ENCODE data around the gene CEP68. TPM values are rescaled to one million over a fixed set of nuclear protein-coding genes. Genes with fewer than 3 reads are reported as not detected.

CEP68 gene
- total RNA-seq, 4 donors from 2014 or later: 11.6 to 32.2 (median 15.9) TPM

DNA sequence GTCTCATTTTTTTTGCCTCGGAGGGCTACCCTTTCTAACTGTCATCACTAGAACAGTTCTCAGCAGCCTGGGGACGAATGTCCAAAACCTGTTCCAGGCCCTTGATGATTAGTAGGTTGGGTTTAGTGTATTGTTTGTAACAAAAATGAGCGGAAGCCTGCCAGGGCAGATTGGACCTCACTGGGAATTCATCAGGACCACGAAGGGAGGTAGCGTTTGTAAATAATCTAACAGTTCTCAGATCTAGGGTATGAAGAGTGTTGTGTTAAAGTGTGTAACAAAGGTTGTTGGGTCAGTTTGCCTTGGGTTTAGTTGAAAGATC is 799 bp downstream of the CEP68 start:
- H3K36me3 ChIP-seq: no peaks in the 10 kb centered on the region
- peak overlapping the region; percentile 81 to 98 (median 94) for H3K4me3 ChIP-seq
- no peaks in the 10 kb centered on the region for H3K27me3 ChIP-seq
- peaks cover 6 to 62% (median 36%) of the 10 kb centered on the region in 4 donors for H3K4me1 ChIP-seq
- TF ChIP-seq, protein P1, sequence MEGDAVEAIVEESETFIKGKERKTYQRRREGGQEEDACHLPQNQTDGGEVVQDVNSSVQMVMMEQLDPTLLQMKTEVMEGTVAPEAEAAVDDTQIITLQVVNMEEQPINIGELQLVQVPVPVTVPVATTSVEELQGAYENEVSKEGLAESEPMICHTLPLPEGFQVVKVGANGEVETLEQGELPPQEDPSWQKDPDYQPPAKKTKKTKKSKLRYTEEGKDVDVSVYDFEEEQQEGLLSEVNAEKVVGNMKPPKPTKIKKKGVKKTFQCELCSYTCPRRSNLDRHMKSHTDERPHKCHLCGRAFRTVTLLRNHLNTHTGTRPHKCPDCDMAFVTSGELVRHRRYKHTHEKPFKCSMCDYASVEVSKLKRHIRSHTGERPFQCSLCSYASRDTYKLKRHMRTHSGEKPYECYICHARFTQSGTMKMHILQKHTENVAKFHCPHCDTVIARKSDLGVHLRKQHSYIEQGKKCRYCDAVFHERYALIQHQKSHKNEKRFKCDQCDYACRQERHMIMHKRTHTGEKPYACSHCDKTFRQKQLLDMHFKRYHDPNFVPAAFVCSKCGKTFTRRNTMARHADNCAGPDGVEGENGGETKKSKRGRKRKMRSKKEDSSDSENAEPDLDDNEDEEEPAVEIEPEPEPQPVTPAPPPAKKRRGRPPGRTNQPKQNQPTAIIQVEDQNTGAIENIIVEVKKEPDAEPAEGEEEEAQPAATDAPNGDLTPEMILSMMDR (IDR thresholded peaks at IDR 0.05): no peak
- TF ChIP-seq EP300 (IDR thresholded peaks at IDR 0.05; ENCODE audit: low read depth): no peak
- TF ChIP-seq POLR2AphosphoS5 (IDR thresholded peaks at IDR 0.05): no peak
- peak overlapping the region; percentile 94 to 96 (median 96) for H3K27ac ChIP-seq
- intact Hi-C loops (cut with DNase I; ENCODE audit: low total_unique reads) (loop anchor here (2.0 to 10.0 kb wide), 2 partner anchors 62 to 74 kb away; partner anchors contain the start of gene RAB1A), in situ Hi-C loops (cut with MboI; ENCODE audit: low pct_ligation_motif_present in 1 of 4, low pct_unique_long_range_greater_than_20kb in 1 of 4, low sequenced_read_pairs in 3 of 4) (loop anchor here in 3 of 4 donors (25.0 kb wide), 2 partner anchors 130 to 505 kb away; no protein-coding TSS in a partner anchor)
- H3K9me3 ChIP-seq: no peaks in the 10 kb centered on the region
- no peak for DNase-seq
- 4 to 10% methylated on average over 2 to 5 of the region's 5 CpGs for WGBS, 2 donors (ENCODE audit: low coverage in 1 of 2)

DNA sequence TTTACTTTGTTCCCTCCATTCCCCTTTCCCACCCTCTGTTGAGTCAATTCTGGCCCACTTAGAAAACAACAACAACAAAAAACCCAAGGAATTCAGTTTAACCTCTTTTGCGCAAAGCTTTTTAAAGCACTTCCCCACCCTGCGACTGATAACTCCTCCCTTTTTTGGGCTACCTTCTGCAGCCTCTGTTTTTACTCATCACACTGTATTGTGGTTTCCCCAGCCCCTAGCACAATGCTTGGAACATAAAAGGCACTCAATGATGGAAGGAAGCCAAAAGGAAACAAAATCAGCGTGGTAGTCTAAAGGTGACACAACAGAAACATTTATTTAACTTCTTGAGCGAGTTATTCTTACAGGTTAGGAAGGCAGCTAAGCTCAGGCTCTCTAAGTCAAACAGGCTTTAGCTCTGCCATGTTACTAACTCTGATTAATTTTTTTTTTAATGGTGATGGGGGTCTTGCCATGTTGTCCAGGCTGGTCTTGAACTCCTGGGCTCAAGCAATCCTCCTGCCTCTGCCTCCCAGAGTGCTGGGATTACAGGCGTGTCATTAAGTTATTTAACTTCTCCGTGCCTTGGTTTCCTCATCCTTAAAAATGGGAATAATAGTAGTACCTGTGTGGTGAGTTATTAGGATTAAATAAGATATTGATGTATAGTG is 1.3 kb downstream of the CEP68 start:
- H3K27ac ChIP-seq: peak overlapping the region; percentile 94 to 96 (median 96)
- TF ChIP-seq POLR2AphosphoS5 (IDR thresholded peaks at IDR 0.05): peak in 2 of 3 donors; percentile 6 to 11
- TF ChIP-seq POLR2A (IDR thresholded peaks at IDR 0.05): no peak
- no peaks in the 10 kb centered on the region for H3K27me3 ChIP-seq
- no peaks in the 10 kb centered on the region for H3K9me3 ChIP-seq
- WGBS, 2 donors (ENCODE audit: low coverage in 1 of 2): 8 to 33% methylated on average over 4 to 6 of the region's 6 CpGs
- intact Hi-C loops (cut with DNase I; ENCODE audit: low total_unique reads): loop anchor here (2.0 to 10.0 kb wide), 2 partner anchors 63 to 73 kb away; partner anchors contain the start of gene RAB1A
- no peaks in the 10 kb centered on the region for H3K36me3 ChIP-seq
- in situ Hi-C loops (cut with MboI; ENCODE audit: low pct_ligation_motif_present in 1 of 4, low pct_unique_long_range_greater_than_20kb in 1 of 4, low sequenced_read_pairs in 3 of 4): loop anchor here in 3 of 4 donors (25.0 kb wide), 2 partner anchors 130 to 505 kb away; no protein-coding TSS in a partner anchor
- peaks cover 6 to 65% (median 36%) of the 10 kb centered on the region in 4 donors for H3K4me1 ChIP-seq
- no peak for DNase-seq
- H3K4me3 ChIP-seq: peak overlapping the region; percentile 81 to 98 (median 94)

DNA sequence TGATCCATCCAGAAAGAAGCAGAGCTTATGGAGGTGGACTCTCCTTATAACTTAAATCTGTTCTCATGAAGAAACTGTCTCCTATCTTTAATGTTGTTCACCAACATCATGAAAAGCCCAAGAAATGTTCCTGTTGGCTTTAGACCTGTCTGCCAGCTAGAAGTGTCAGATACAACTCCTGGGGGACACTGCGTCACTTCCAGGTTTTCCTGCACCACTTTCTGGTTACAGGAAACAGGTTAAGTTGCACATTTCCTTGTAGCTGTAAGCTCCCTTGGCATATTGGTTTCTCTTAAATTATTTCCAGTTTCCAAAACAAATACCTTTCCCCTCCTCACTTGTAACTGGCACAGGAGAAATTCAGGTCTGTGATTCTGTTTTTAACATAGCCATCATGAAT is 2.9 kb downstream of the CEP68 start:
- Histone ChIP-seq H3K9me3 (no peaks in the 10 kb centered on the region), H3K27ac (peak overlapping the region in 2 of 4 donors; percentile 15 to 96), H3K4me3 (no peak overlapping the region), H3K36me3 (no peaks in the 10 kb centered on the region), H3K4me1 (peaks cover 10 to 78% (median 39%) of the 10 kb centered on the region in 4 donors), H3K27me3 (no peaks in the 10 kb centered on the region)
- in situ Hi-C loops (cut with MboI; ENCODE audit: low pct_ligation_motif_present in 1 of 4, low pct_unique_long_range_greater_than_20kb in 1 of 4, low sequenced_read_pairs in 3 of 4): loop anchor here in 3 of 4 donors (25.0 kb wide), 2 partner anchors 128 to 503 kb away; no protein-coding TSS in a partner anchor
- intact Hi-C loops (cut with DNase I; ENCODE audit: low total_unique reads): loop anchor here (10.0 kb wide), 1 partner anchor 64 kb away; no protein-coding TSS in a partner anchor
- TF ChIP-seq POLR2A (IDR thresholded peaks at IDR 0.05) (no peak), POLR2AphosphoS5 (IDR thresholded peaks at IDR 0.05) (no peak), EP300 (IDR thresholded peaks at IDR 0.05; ENCODE audit: low read depth) (no peak)
- TF ChIP-seq, protein P1 (IDR thresholded peaks at IDR 0.05): no peak
- no peak for DNase-seq
- 67% methylated on average over 1 of the region's 1 CpG; no CpG with 5 or more reads in 1 of the 2 donors for WGBS, 2 donors (ENCODE audit: low coverage in 1 of 2)

DNA sequence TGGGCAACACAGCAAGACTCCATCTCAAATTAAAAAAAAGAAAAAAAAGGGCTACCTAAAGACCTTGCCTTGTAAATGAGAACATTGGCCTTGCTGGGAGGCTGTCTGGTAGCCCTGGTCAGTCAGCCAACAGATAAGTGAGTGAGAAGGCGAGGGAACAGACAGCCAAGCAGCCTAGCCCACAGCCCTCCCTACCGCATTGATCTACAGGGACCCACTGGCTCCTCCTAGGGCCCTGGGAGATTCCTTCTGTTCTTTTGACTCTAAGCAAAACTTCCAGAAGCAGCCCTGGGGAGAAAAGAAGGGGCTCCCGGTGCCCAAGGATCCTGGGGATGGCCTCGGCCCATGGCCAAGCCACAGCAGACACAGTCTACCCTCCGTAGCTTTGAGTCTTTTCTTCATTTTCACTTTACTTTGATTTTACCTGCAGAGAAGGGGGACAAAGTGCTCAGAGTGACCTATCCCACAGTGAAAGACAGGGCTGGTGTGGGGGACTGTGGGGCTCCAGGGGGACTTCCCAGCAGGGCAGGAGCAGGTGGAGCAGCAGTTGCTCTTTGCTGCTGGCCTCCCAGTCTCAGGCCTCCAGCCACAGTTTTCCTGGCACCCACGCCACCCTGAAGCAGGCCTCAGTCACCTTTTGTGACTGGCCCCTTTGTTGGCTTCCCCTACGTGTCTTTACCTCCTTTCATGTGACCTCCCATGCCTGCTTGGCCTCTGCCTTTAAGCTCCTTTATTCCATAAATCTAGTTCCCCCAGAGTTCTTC is 5.1 kb downstream of the CEP68 start:
- DNase-seq: no peak
- no peak overlapping the region for H3K27ac ChIP-seq
- H3K27me3 ChIP-seq: no peaks in the 10 kb centered on the region
- no peak overlapping the region for H3K4me3 ChIP-seq
- intact Hi-C loops (cut with DNase I; ENCODE audit: low total_unique reads) (no loop called here), in situ Hi-C loops (cut with MboI; ENCODE audit: low pct_ligation_motif_present in 1 of 4, low pct_unique_long_range_greater_than_20kb in 1 of 4, low sequenced_read_pairs in 3 of 4) (loop anchor here in 3 of 4 donors (10.0 to 25.0 kb wide), 3 partner anchors 123 to 501 kb away; no protein-coding TSS in a partner anchor)
- peaks cover 16 to 83% (median 45%) of the 10 kb centered on the region in 4 donors for H3K4me1 ChIP-seq
- no peaks in the 10 kb centered on the region for H3K36me3 ChIP-seq
- no peaks in the 10 kb centered on the region for H3K9me3 ChIP-seq
- TF ChIP-seq, protein P1 (IDR thresholded peaks at IDR 0.05): no peak
- TF ChIP-seq POLR2A (IDR thresholded peaks at IDR 0.05) (no peak), EP300 (IDR thresholded peaks at IDR 0.05; ENCODE audit: low read depth) (no peak), POLR2AphosphoS5 (IDR thresholded peaks at IDR 0.05) (no peak)
- 79 to 81% methylated on average over 2 to 7 of the region's 7 CpGs for WGBS, 2 donors (ENCODE audit: low coverage in 1 of 2)

Data from transverse colon (tissue), 4 donors.